GM12878 (cell line): ENCODE measurements around the gene DST. TPM values are rescaled to one million over a fixed set of nuclear protein-coding genes. Genes with fewer than 3 reads are reported as not detected.

Experiments used
- ATAC-seq: fragments of 200-7000 bp; cut with Tn5 transposase; 3 replicates; pipeline ENCODE4 v1.9.1; 2020; ENCODE audit warnings: mild to moderate bottlenecking, moderate library complexity
- BruUV-seq: library from RNA; stranded (reverse); fragments of 400-500 nt; replicated peaks from 2 replicates; lab custom pipeline; 2021; lab: Mats Ljungman, UMichigan
- CTCF ChIA-PET: fragments of 300-600 bp; sonication (Branson Sonifier 250); formaldehyde crosslinking; extraction: SDS; loops from one replicate; lab custom pipeline; 2021; ENCODE audit warnings: inconsistent platforms; lab: Yijun Ruan, JAX
- POLR2A ChIA-PET: fragments of 350-600 bp; formaldehyde crosslinking; extraction: SDS; loops from one replicate; lab custom pipeline; 2021; ENCODE audit warnings: inconsistent platforms; lab: Charles Lee
- RAD21 ChIA-PET: fragments of 300-600 bp; sonication (Branson Sonifier 250); formaldehyde crosslinking; loops from one replicate; lab custom pipeline; 2023; ENCODE audit warnings: antibody characterized with exemption; ENCODE audit not compliant: unreplicated experiment; lab: Charles Lee
- SMC1A ChIA-PET: fragments of 300-600 bp; sonication (Branson Sonifier 250); formaldehyde crosslinking; loops from one replicate; lab custom pipeline; 2023; ENCODE audit not compliant: unreplicated experiment, uncharacterized antibody; lab: Charles Lee
- DNase-seq: peaks from one replicate; pipeline ENCODE4 v3.0.0-alpha.2; 2011; ENCODE audit warnings: low read depth, low spot score
- FAIRE-seq: peaks from 3 replicates; lab custom pipeline; 2011; peaks lifted over from hg19 to GRCh38; lab: Jason Lieb, UNC
- H2AFZ ChIP-seq: 2 replicates; pipeline ENCODE4 v1.6.0; 2011; ENCODE audit warnings: low read depth, low read length, control low read depth; ENCODE audit not compliant: control insufficient read depth
- H3K27ac ChIP-seq: 2 replicates; pipeline ENCODE4 v1.5.1; 2011; ENCODE audit warnings: control low read depth; ENCODE audit not compliant: control insufficient read depth, insufficient read depth
- H3K27me3 ChIP-seq, 2 experiments: replicated peaks in 1 of 2; 2 replicates each; pipeline versions ENCODE4 v1.6.0 to v1.6.1; 2011; ENCODE audit warnings: low read length in 1 of 2; ENCODE audit not compliant: control insufficient read depth in 2 of 2, insufficient read depth in 2 of 2
- H3K36me3 ChIP-seq, 2 experiments: 2 replicates each; pipeline ENCODE4 v1.5.1; 2011; ENCODE audit warnings: low read length in 1 of 2; ENCODE audit not compliant: control insufficient read depth in 2 of 2, insufficient read depth in 2 of 2
- H3K4me1 ChIP-seq: 2 replicates; pipeline ENCODE4 v1.6.1; 2011; ENCODE audit warnings: mild to moderate bottlenecking, low read length, moderate library complexity, mixed read lengths; ENCODE audit not compliant: control insufficient read depth, insufficient read depth
- H3K4me2 ChIP-seq: 2 replicates; pipeline ENCODE4 v1.6.0; 2011; ENCODE audit warnings: control low read depth; ENCODE audit not compliant: control insufficient read depth, insufficient read depth
- H3K4me3 ChIP-seq: fragments of 200-600 bp; sonication (generic); 2 replicates; pipeline ENCODE4 v1.5.1; 2016
- H3K79me2 ChIP-seq: 2 replicates; pipeline ENCODE4 v1.6.0; 2011; ENCODE audit warnings: low read length; ENCODE audit not compliant: control insufficient read depth, insufficient read depth
- H3K9ac ChIP-seq: 2 replicates; pipeline ENCODE4 v1.8.0; 2011; ENCODE audit warnings: low read length, control low read depth, mixed read lengths; ENCODE audit not compliant: control insufficient read depth, insufficient read depth
- H3K9me3 ChIP-seq: replicated peaks from 3 replicates; pipeline ENCODE4 v1.5.1; 2011; ENCODE audit warnings: mild to moderate bottlenecking, low read length; ENCODE audit not compliant: control insufficient read depth, insufficient read depth
- H4K20me1 ChIP-seq: 2 replicates; pipeline ENCODE4 v1.6.0; 2011; ENCODE audit not compliant: control insufficient read depth, insufficient read depth
- CHD4 ChIP-seq: fragments of 200-600 bp; sonication (generic); IDR thresholded peaks from 2 replicates; pipeline ENCODE4 v1.6.1; 2016; ENCODE audit warnings: mild to moderate bottlenecking
- EED ChIP-seq: sonication (generic); IDR thresholded peaks from 2 replicates; pipeline ENCODE4 v1.6.1; 2016; ENCODE audit warnings: antibody characterized with exemption, low read depth
- JUNB ChIP-seq: IDR thresholded peaks from 2 replicates; pipeline ENCODE4 v1.6.1; 2016; ENCODE audit warnings: antibody characterized with exemption, mild to moderate bottlenecking
- NR2C1 ChIP-seq: fragments of 450-650 bp; IDR thresholded peaks from 2 replicates; pipeline ENCODE4 v1.6.1; 2017; ENCODE audit warnings: antibody characterized with exemption, mild to moderate bottlenecking, moderate library complexity
- POLR2A ChIP-seq: IDR thresholded peaks from 2 replicates; pipeline ENCODE4 v1.6.1; 2011; ENCODE audit warnings: low read depth, mild to moderate bottlenecking, low read length
- SMC3 ChIP-seq: IDR thresholded peaks from 2 replicates; pipeline ENCODE4 v1.6.1; 2011; ENCODE audit warnings: low read length, improper control_type of control experiment, borderline replicate concordance
- TCF7 ChIP-seq: IDR thresholded peaks from 2 replicates; pipeline ENCODE4 v1.6.1; 2014; ENCODE audit warnings: antibody characterized with exemption, borderline replicate concordance
- ZNF207 ChIP-seq: fragments of 450-650 bp; IDR thresholded peaks from 2 replicates; pipeline ENCODE4 v1.6.1; 2014; ENCODE audit warnings: antibody characterized with exemption, mild to moderate bottlenecking, borderline replicate concordance
- WGBS: methylation state at CpG from one replicate; pipeline ENCODE4 v1.1.6; 2016; ENCODE audit warnings: low lambda C conversion rate; ENCODE audit not compliant: insufficient replicate concordance, insufficient coverage; ENCODE audit errors: missing lambda C conversion rate; 5-methylcytosine and 5-hydroxymethylcytosine counted together
- in situ Hi-C: fragments of 300-500 bp; cut with MboI; formaldehyde crosslinking; loops from 9 replicates; pipeline ENCODE4 v1.14.3; 2018; ENCODE audit warnings: mixed read lengths
- intact Hi-C: fragments of 100-400 bp; cut with micrococcal nuclease; formaldehyde crosslinking; loops from one replicate; pipeline ENCODE4 v1.14.2; 2022; ENCODE audit not compliant: unreplicated experiment
- polyA plus RNA-seq, 11 experiments: library from polyadenylated mRNA; depleted of rRNA in 4 of 11; unstranded in 6 of 11; stranded (reverse) in 5 of 11; fragments of >200 nt; fragmentation: Nextera tagmentation in 4 of 11; fragmentation: Illumina TruSeq in 1 of 11; extraction: Ambion mirVana in 4 of 11; extraction: Trizol in 1 of 11; gene quantifications; 1 replicate in 1 of 11; 2 replicates in 10 of 11; pipeline versions ENCODE4 v1.2.1 to v1.2.3, GENCODE V29; 2011 to 2016; ENCODE audit warnings: inconsistent platforms in 2 of 11, missing spikeins in 2 of 11, low read depth in 1 of 11
- total RNA-seq, 4 experiments: library from RNA; depleted of rRNA in 3 of 4; stranded (reverse); fragments of >200 nt in 3 of 4; fragmentation: Illumina TruSeq in 1 of 4; extraction: Trizol in 1 of 4; gene quantifications; 2 replicates each; pipeline versions ENCODE4 v1.2.1 to v1.2.3, GENCODE V29; 2013 to 2021
- TF ChIP-seq, protein P1 (sequence below): fragments of 450-650 bp; IDR thresholded peaks from 2 replicates; pipeline ENCODE4 v1.6.1; 2017; ENCODE audit warnings: mild to moderate bottlenecking, moderate library complexity

Gene DST
- total and polyA plus RNA-seq, 10 of the 15 experiments (the other 5 are each of a cell fraction or from before 2014, with no cell fraction given): 32.1 to 156 (median 75.0) TPM

DNA sequence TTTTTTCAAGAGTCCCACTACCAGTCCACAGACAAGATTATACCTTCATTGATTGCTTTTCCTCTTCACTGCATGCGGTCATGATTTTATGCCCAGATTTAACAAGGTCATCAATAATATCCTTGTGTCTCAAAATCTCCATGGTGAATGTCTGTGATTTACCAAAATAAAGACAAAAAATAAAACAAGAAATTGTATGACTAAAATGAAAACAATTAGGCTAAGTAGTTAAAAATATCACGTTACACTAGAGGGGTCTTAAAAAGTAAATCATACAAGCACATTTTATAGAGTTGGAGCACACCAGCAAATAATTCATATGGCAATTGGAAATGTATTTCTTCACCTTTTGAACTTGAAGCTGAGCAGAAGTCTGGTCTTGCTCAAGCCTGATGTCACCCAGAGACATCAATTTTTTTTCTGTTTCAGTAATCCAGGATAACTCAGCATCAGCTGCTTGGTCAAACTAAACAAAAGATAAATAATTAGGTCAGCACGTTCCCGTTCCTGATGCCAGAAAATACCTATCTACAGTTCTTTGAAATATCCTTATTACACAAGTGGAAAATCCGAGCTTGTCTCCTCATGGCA lies 125.4 kb downstream of the DST start:
- H3K36me3 ChIP-seq: peaks cover 2 to 24% of the 10 kb centered on the region in 2 experiments; a peak in 3 of 4 replicates
- FAIRE-seq (no peak), ATAC-seq (no peak), DNase-seq (no peak)
- H3K9me3 ChIP-seq: no peaks in the 10 kb centered on the region; the same call in 2 of the 3 replicates
- no peaks in the 10 kb centered on the region for H3K27me3 ChIP-seq
- in situ Hi-C loops (no loop called here), intact Hi-C loops (no loop called here)
- no peak overlapping the region for H3K4me3 ChIP-seq
- BruUV-seq: no TSS peak
- H3K9ac ChIP-seq: no peak overlapping the region
- no peaks in the 10 kb centered on the region for H3K79me2 ChIP-seq
- ChIA-PET RAD21 (no interaction called here), POLR2A (no interaction called here), SMC1A (interaction anchor here (1.0 to 2.1 kb wide), 5 partner anchors 9 to 77 kb away, joined by 3 to 6 read pairs (median 3); no protein-coding TSS in a partner anchor), CTCF (interaction anchor here (0.9 to 2.5 kb wide), 5 partner anchors 9 to 78 kb away, joined by 3 to 9 read pairs (median 6); no protein-coding TSS in a partner anchor)
- H3K4me2 ChIP-seq: no peak overlapping the region
- 65% methylated on average over 5 of the region's 5 CpGs for WGBS
- H2AFZ ChIP-seq: no peak overlapping the region
- TF ChIP-seq TCF7 (no peak), POLR2A (no peak), JUNB (no peak), EED (no peak), CHD4 (no peak), ZNF207 (no peak), NR2C1 (no peak), SMC3 (no peak)
- TF ChIP-seq, protein P1, sequence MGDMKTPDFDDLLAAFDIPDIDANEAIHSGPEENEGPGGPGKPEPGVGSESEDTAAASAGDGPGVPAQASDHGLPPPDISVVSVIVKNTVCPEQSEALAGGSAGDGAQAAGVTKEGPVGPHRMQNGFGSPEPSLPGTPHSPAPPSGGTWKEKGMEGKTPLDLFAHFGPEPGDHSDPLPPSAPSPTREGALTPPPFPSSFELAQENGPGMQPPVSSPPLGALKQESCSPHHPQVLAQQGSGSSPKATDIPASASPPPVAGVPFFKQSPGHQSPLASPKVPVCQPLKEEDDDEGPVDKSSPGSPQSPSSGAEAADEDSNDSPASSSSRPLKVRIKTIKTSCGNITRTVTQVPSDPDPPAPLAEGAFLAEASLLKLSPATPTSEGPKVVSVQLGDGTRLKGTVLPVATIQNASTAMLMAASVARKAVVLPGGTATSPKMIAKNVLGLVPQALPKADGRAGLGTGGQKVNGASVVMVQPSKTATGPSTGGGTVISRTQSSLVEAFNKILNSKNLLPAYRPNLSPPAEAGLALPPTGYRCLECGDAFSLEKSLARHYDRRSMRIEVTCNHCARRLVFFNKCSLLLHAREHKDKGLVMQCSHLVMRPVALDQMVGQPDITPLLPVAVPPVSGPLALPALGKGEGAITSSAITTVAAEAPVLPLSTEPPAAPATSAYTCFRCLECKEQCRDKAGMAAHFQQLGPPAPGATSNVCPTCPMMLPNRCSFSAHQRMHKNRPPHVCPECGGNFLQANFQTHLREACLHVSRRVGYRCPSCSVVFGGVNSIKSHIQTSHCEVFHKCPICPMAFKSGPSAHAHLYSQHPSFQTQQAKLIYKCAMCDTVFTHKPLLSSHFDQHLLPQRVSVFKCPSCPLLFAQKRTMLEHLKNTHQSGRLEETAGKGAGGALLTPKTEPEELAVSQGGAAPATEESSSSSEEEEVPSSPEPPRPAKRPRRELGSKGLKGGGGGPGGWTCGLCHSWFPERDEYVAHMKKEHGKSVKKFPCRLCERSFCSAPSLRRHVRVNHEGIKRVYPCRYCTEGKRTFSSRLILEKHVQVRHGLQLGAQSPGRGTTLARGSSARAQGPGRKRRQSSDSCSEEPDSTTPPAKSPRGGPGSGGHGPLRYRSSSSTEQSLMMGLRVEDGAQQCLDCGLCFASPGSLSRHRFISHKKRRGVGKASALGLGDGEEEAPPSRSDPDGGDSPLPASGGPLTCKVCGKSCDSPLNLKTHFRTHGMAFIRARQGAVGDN: no peak
- no peak overlapping the region for H3K27ac ChIP-seq
- no peaks in the 10 kb centered on the region for H3K4me1 ChIP-seq
- H4K20me1 ChIP-seq: peaks cover 3% of the 10 kb centered on the region; the same call in 1 of the 2 replicates
